ENCODE data around the gene KRT2. TPM values are rescaled to one million over a fixed set of nuclear protein-coding genes. Genes with fewer than 3 reads are reported as not detected.

KRT2 gene
- total and polyA plus RNA-seq, 2 of the 4 experiments (the other 2 are of a cell fraction), result not detected

- Histone ChIP-seq H3K27ac (ENCODE audit: insufficient read depth, low read length) (no peak overlapping the region), H3K9me1 (ENCODE audit: insufficient read depth, low read length) (no peaks in the 10 kb centered on the region), H3K18ac (ENCODE audit: low read depth, low read length) (no peak overlapping the region), H2AFZ (replicated peaks; ENCODE audit: low read length, poor library complexity) (no peak overlapping the region), H4K5ac (ENCODE audit: low read depth, low read length) (no peak overlapping the region), H2BK20ac (ENCODE audit: low read depth, low read length) (no peak overlapping the region), H3K9ac (ENCODE audit: low read depth, low read length) (no peak overlapping the region), H4K20me1 (ENCODE audit: insufficient read depth, low read length) (no peaks in the 10 kb centered on the region), H3K4me3 (ENCODE audit: insufficient read depth, low read depth, low read length) (no peak overlapping the region), H3K56ac (ENCODE audit: extremely low read depth, insufficient read depth, low read length) (no peak overlapping the region), H3K36me3 (ENCODE audit: control insufficient read depth, insufficient read depth, low read length) (no peaks in the 10 kb centered on the region), H2AK5ac (ENCODE audit: low read depth, low read length) (no peak overlapping the region), H3K4ac (ENCODE audit: low read depth, low read length) (no peak overlapping the region), H3K27me3 (ENCODE audit: control insufficient read depth, insufficient read depth, low read length) (peaks cover 16% of the 10 kb centered on the region), H2BK120ac (ENCODE audit: low read depth, low read length) (no peak overlapping the region), H2AK9ac (replicated peaks; ENCODE audit: low read depth, low read length, poor library complexity) (no peak overlapping the region), H4K91ac (ENCODE audit: insufficient read depth, low read depth, low read length) (no peak overlapping the region), H3K23ac (ENCODE audit: low read depth, low read length) (no peak overlapping the region), H3K14ac (replicated peaks; ENCODE audit: low read depth, low read length) (no peak overlapping the region), H3K4me1 (ENCODE audit: control insufficient read depth, insufficient read depth, low read length) (no peaks in the 10 kb centered on the region), H4K8ac (ENCODE audit: low read depth in 2 of 2, low read length in 2 of 2) (no peak overlapping the region), H3K4me2 (ENCODE audit: low read depth, low read length) (no peak overlapping the region), H3K79me1 (ENCODE audit: low read depth in 1 of 2, low read length in 2 of 2) (no peaks in the 10 kb centered on the region), H3K9me3 (ENCODE audit: control insufficient read depth, insufficient read depth, low read length) (no peaks in the 10 kb centered on the region), H2BK15ac (ENCODE audit: low read depth, low read length) (no peak overlapping the region), H2BK5ac (ENCODE audit: low read depth, low read length, poor library complexity, severe bottlenecking) (no peak overlapping the region)
- ChIA-PET POLR2A (ENCODE audit: unreplicated experiment) (no interaction called here), CTCF (no interaction called here)
- ATAC-seq (ENCODE audit: low read depth) (no peak), DNase-seq (no peak)
- in situ Hi-C loops (cut with MboI; ENCODE audit: low sequenced_read_pairs) (no loop called here), dilution Hi-C loops (cut with HindIII; ENCODE audit: low sequenced_read_pairs, unreplicated experiment) (no loop called here), intact Hi-C loops (cut with micrococcal nuclease) (no loop called here)
- BruUV-seq (replicated peaks), result no TSS peak
- TF ChIP-seq MAFK (IDR thresholded peaks at IDR 0.05; ENCODE audit: low read depth, low read length) (no peak), BHLHE40 (IDR thresholded peaks at IDR 0.05; ENCODE audit: low read depth, low read length) (no peak), POLR2A (IDR thresholded peaks at IDR 0.05; ENCODE audit: low read depth, low read length) (no peak), RFX5 (IDR thresholded peaks at IDR 0.05; ENCODE audit: low read depth, low read length) (no peak), CHD1 (IDR thresholded peaks at IDR 0.05; ENCODE audit: low read depth, low read length) (no peak), MXI1 (IDR thresholded peaks at IDR 0.05; ENCODE audit: borderline replicate concordance, low read depth, low read length) (no peak), RAD21 (IDR thresholded peaks at IDR 0.05; ENCODE audit: low read length) (no peak), RCOR1 (IDR thresholded peaks at IDR 0.05; ENCODE audit: insufficient replicate concordance, low read length) (no peak), ELK1 (IDR thresholded peaks at IDR 0.05; ENCODE audit: borderline replicate concordance, low read depth, low read length) (no peak), NFE2L2 (IDR thresholded peaks at IDR 0.05; ENCODE audit: low read depth, low read length) (no peak), CEBPB (IDR thresholded peaks at IDR 0.05; ENCODE audit: low read depth, low read length) (no peak), MAZ (IDR thresholded peaks at IDR 0.05; ENCODE audit: borderline replicate concordance, low read depth, low read length) (no peak), SMC3 (IDR thresholded peaks at IDR 0.05; ENCODE audit: low read depth, low read length) (no peak), FOS (IDR thresholded peaks at IDR 0.05; ENCODE audit: low read depth, low read length) (no peak), USF2 (IDR thresholded peaks at IDR 0.05; ENCODE audit: low read depth, low read length) (no peak), CTCF (conservative IDR thresholded peaks at IDR 0.05; ENCODE audit: low read depth, low read length) (no peak)
- 89% methylated on average over 5 of the region's 6 CpGs; no CpG with 5 or more reads in 1 of the 2 experiments for WGBS, 2 experiments (ENCODE audit: extremely low coverage in 2 of 2, insufficient read length in 1 of 2)
Observed at GRCh38 chr12:52657250-52657902, 5.4 kb upstream of the KRT2 start.

All from IMR-90 (cell line).